DND-41 (cell line): ENCODE measurements around the gene EIF4EBP3.

ENCODE experiments used
- ATAC-seq: fragments of 200-7000 bp; cut with Tn5 transposase; 3 replicates; pipeline ENCODE4 v1.9.1; 2021; ENCODE audit warnings: low read depth; ENCODE audit not compliant: insufficient read depth
- DNase-seq: peaks from one replicate; pipeline ENCODE4 v3.0.0-alpha.2; 2020
- H2AFZ ChIP-seq: 2 replicates; pipeline ENCODE4 v1.6.0; 2012; ENCODE audit warnings: low read depth, low read length
- H3K27ac ChIP-seq: 2 replicates; pipeline ENCODE4 v1.5.1; 2012; ENCODE audit warnings: low read length, inconsistent platforms
- H3K27me3 ChIP-seq: fragments of 200-600 bp; sonication (generic); 2 replicates; pipeline ENCODE4 v1.6.0; 2012; ENCODE audit warnings: low read length, mild to moderate bottlenecking, inconsistent platforms; ENCODE audit not compliant: insufficient read depth, poor library complexity
- H3K36me3 ChIP-seq: 2 replicates; pipeline ENCODE4 v1.5.1; 2012; ENCODE audit warnings: low read length, inconsistent platforms; ENCODE audit not compliant: insufficient read depth
- H3K4me1 ChIP-seq: 2 replicates; pipeline ENCODE4 v1.5.1; 2012; ENCODE audit warnings: mild to moderate bottlenecking, low read length; ENCODE audit not compliant: insufficient read depth
- H3K4me2 ChIP-seq: 2 replicates; pipeline ENCODE4 v1.6.0; 2012; ENCODE audit warnings: mild to moderate bottlenecking, moderate library complexity, low read length, inconsistent platforms; ENCODE audit not compliant: insufficient read depth
- H3K4me3 ChIP-seq, 2 experiments: fragments of 200-600 bp in 1 of 2; shearing (Covaris generic) in 1 of 2; 2 replicates each; pipeline ENCODE4 v1.5.1; 2012 to 2016; ENCODE audit warnings: inconsistent platforms in 2 of 2, low read length in 2 of 2, mild to moderate bottlenecking in 2 of 2, low read depth in 1 of 2, moderate library complexity in 1 of 2
- H3K79me2 ChIP-seq: 2 replicates; pipeline ENCODE4 v1.6.0; 2012; ENCODE audit warnings: low read length, inconsistent platforms; ENCODE audit not compliant: insufficient read depth
- H3K9ac ChIP-seq: 2 replicates; pipeline ENCODE4 v1.6.0; 2012; ENCODE audit warnings: low read depth, mild to moderate bottlenecking, inconsistent platforms, low read length, moderate library complexity
- H3K9me3 ChIP-seq: 2 replicates; pipeline ENCODE4 v1.5.1; 2012; ENCODE audit warnings: low read length, moderate library complexity, mild to moderate bottlenecking, inconsistent platforms; ENCODE audit not compliant: insufficient read depth, severe bottlenecking
- H4K20me1 ChIP-seq: 2 replicates; pipeline ENCODE4 v1.6.0; 2012; ENCODE audit warnings: low read length; ENCODE audit not compliant: insufficient read depth
- CTCF ChIP-seq: IDR thresholded peaks from 2 replicates; pipeline ENCODE4 v1.5.1; 2012; ENCODE audit warnings: borderline replicate concordance, low read length, moderate library complexity, mild to moderate bottlenecking; ENCODE audit not compliant: poor library complexity, severe bottlenecking; ENCODE audit errors: extremely low read depth
- EZH2 ChIP-seq: IDR thresholded peaks from 3 replicates; pipeline ENCODE4 v1.6.1; 2012; ENCODE audit warnings: borderline replicate concordance, low read depth, mild to moderate bottlenecking, moderate library complexity, low read length, inconsistent platforms; ENCODE audit not compliant: severe bottlenecking

The EIF4EBP3 gene

GRCh38 chr5:140558542-140558941 lies 11.1 kb downstream of the EIF4EBP3 start:
- no peaks in the 10 kb centered on the region for H4K20me1 ChIP-seq
- DNase-seq (no peak), ATAC-seq (no peak)
- H3K4me2 ChIP-seq, result 0 out of 2 replicates have a peak overlapping the region, but pooled peaks have one; percentile 68
- no peaks in the 10 kb centered on the region for H3K27me3 ChIP-seq
- H3K27ac ChIP-seq, result peak overlapping the region; percentile 98; the same call in 1 of the 2 replicates
- H2AFZ ChIP-seq, result no peak overlapping the region
- H3K9ac ChIP-seq, result no peak overlapping the region
- H3K4me3 ChIP-seq, result 0 out of 4 replicates have a peak overlapping the region, but pooled peaks of 1 of the 2 experiments have one; percentile 93
- TF ChIP-seq CTCF (no peak), EZH2 (no peak)
- peaks cover 58% of the 10 kb centered on the region for H3K4me1 ChIP-seq
- no peaks in the 10 kb centered on the region for H3K9me3 ChIP-seq
- peaks cover 46% of the 10 kb centered on the region for H3K36me3 ChIP-seq
- H3K79me2 ChIP-seq, result peaks cover 41% of the 10 kb centered on the region

GRCh38 chr5:140560227-140560626 lies 12.8 kb downstream of the EIF4EBP3 start:
- H3K36me3 ChIP-seq, result peaks cover 34% of the 10 kb centered on the region
- no peak overlapping the region for H3K4me3 ChIP-seq
- ATAC-seq (no peak), DNase-seq (no peak)
- TF ChIP-seq EZH2 (no peak), CTCF (no peak)
- H3K4me2 ChIP-seq, result no peak overlapping the region
- H2AFZ ChIP-seq, result no peak overlapping the region
- H3K4me1 ChIP-seq, result peaks cover 49% of the 10 kb centered on the region
- H4K20me1 ChIP-seq, result no peaks in the 10 kb centered on the region
- H3K9me3 ChIP-seq, result no peaks in the 10 kb centered on the region
- H3K79me2 ChIP-seq, result peaks cover 40% of the 10 kb centered on the region
- no peak overlapping the region for H3K9ac ChIP-seq
- H3K27me3 ChIP-seq, result no peaks in the 10 kb centered on the region
- H3K27ac ChIP-seq, result no peak overlapping the region

- Histone ChIP-seq H4K20me1 (no peaks in the 10 kb centered on the region), H3K4me2 (peak overlapping the region; percentile 33), H3K4me3 (no peak overlapping the region), H3K36me3 (peaks cover 47% of the 10 kb centered on the region), H3K27ac (no peak overlapping the region), H3K79me2 (peaks cover 40% of the 10 kb centered on the region), H3K9me3 (no peaks in the 10 kb centered on the region), H3K4me1 (peaks cover 54% of the 10 kb centered on the region), H2AFZ (no peak overlapping the region), H3K27me3 (no peaks in the 10 kb centered on the region), H3K9ac (no peak overlapping the region)
- no peak for TF ChIP-seq EZH2
- TF ChIP-seq CTCF, result no peak
- ATAC-seq (no peak), DNase-seq (no peak)
Observed at GRCh38 chr5:140561753-140562523, 14.5 kb downstream of the EIF4EBP3 start.
